Measurements from ENCODE around the gene NR3C2. TPM values are rescaled to one million over a fixed set of nuclear protein-coding genes. Genes with fewer than 3 reads are reported as not detected.

The NR3C2 gene
- total RNA-seq, 1 experiment from 2014 or later, result not detected

- no peaks in the 10 kb centered on the region for H3K27me3 ChIP-seq
- H3K36me3 ChIP-seq, result no peaks in the 10 kb centered on the region
- H3K9me3 ChIP-seq, result no peaks in the 10 kb centered on the region
- H3K4me3 ChIP-seq, result no peak overlapping the region
- no peak for DNase-seq
These were observed 139.8 kb downstream of the NR3C2 start for GRCh38 chr4:148302416-148302815.

- no peak overlapping the region for H3K4me3 ChIP-seq
- DNase-seq, result no peak
- no peaks in the 10 kb centered on the region for H3K36me3 ChIP-seq
- no peaks in the 10 kb centered on the region for H3K27me3 ChIP-seq
- H3K9me3 ChIP-seq, result no peaks in the 10 kb centered on the region
These were observed 141.3 kb downstream of the NR3C2 start for GRCh38 chr4:148300877-148301276.

GRCh38 chr4:148299337-148299736 is 142.9 kb downstream of the NR3C2 start:
- no peak for DNase-seq
- H3K4me3 ChIP-seq, result no peak overlapping the region
- no peaks in the 10 kb centered on the region for H3K36me3 ChIP-seq
- H3K9me3 ChIP-seq, result no peaks in the 10 kb centered on the region
- no peaks in the 10 kb centered on the region for H3K27me3 ChIP-seq

GRCh38 chr4:148296498-148296897 is 145.7 kb downstream of the NR3C2 start:
- Histone ChIP-seq H3K9me3 (no peaks in the 10 kb centered on the region), H3K27me3 (no peaks in the 10 kb centered on the region), H3K36me3 (no peaks in the 10 kb centered on the region), H3K4me3 (no peak overlapping the region)
- no peak for DNase-seq

- no peak for DNase-seq
- H3K36me3 ChIP-seq, result no peaks in the 10 kb centered on the region
- no peak overlapping the region for H3K4me3 ChIP-seq
- H3K27me3 ChIP-seq, result no peaks in the 10 kb centered on the region
- H3K9me3 ChIP-seq, result no peaks in the 10 kb centered on the region
These were observed 146.6 kb downstream of the NR3C2 start for GRCh38 chr4:148295642-148296041.

- no peak for DNase-seq
- no peak overlapping the region for H3K4me3 ChIP-seq
- H3K9me3 ChIP-seq, result no peaks in the 10 kb centered on the region
- H3K27me3 ChIP-seq, result no peaks in the 10 kb centered on the region
- no peaks in the 10 kb centered on the region for H3K36me3 ChIP-seq
These were observed 148.6 kb downstream of the NR3C2 start for GRCh38 chr4:148293571-148293970.

- Histone ChIP-seq H3K27me3 (no peaks in the 10 kb centered on the region), H3K4me3 (no peak overlapping the region), H3K9me3 (no peaks in the 10 kb centered on the region), H3K36me3 (no peaks in the 10 kb centered on the region)
- no peak for DNase-seq
These were observed 149.5 kb downstream of the NR3C2 start for GRCh38 chr4:148292686-148293085.

- Histone ChIP-seq H3K9me3 (no peaks in the 10 kb centered on the region), H3K4me3 (no peak overlapping the region), H3K27me3 (no peaks in the 10 kb centered on the region), H3K36me3 (no peaks in the 10 kb centered on the region)
- DNase-seq, result no peak
These were observed 152.5 kb downstream of the NR3C2 start for GRCh38 chr4:148289740-148290139.

- Histone ChIP-seq H3K36me3 (no peaks in the 10 kb centered on the region), H3K4me3 (no peak overlapping the region), H3K9me3 (no peaks in the 10 kb centered on the region), H3K27me3 (no peaks in the 10 kb centered on the region)
- no peak for DNase-seq
These were observed 153.8 kb downstream of the NR3C2 start for GRCh38 chr4:148288448-148288847.

- no peaks in the 10 kb centered on the region for H3K9me3 ChIP-seq
- H3K36me3 ChIP-seq, result no peaks in the 10 kb centered on the region
- no peak overlapping the region for H3K4me3 ChIP-seq
- no peak for DNase-seq
- no peaks in the 10 kb centered on the region for H3K27me3 ChIP-seq
These were observed 155.1 kb downstream of the NR3C2 start for GRCh38 chr4:148287111-148287510.

- H3K27me3 ChIP-seq, result no peaks in the 10 kb centered on the region
- no peak overlapping the region for H3K4me3 ChIP-seq
- no peak for DNase-seq
- no peaks in the 10 kb centered on the region for H3K9me3 ChIP-seq
- H3K36me3 ChIP-seq, result no peaks in the 10 kb centered on the region
These were observed 156.2 kb downstream of the NR3C2 start for GRCh38 chr4:148286012-148286411.

- H3K36me3 ChIP-seq, result no peaks in the 10 kb centered on the region
- no peaks in the 10 kb centered on the region for H3K27me3 ChIP-seq
- H3K4me3 ChIP-seq, result no peak overlapping the region
- no peak for DNase-seq
- H3K9me3 ChIP-seq, result no peaks in the 10 kb centered on the region
These were observed 158.5 kb downstream of the NR3C2 start for GRCh38 chr4:148283665-148284064.

GRCh38 chr4:148278310-148278709 is 163.9 kb downstream of the NR3C2 start:
- Histone ChIP-seq H3K36me3 (no peaks in the 10 kb centered on the region), H3K9me3 (no peaks in the 10 kb centered on the region), H3K4me3 (no peak overlapping the region), H3K27me3 (no peaks in the 10 kb centered on the region)
- no peak for DNase-seq

- no peaks in the 10 kb centered on the region for H3K9me3 ChIP-seq
- H3K36me3 ChIP-seq, result no peaks in the 10 kb centered on the region
- no peak overlapping the region for H3K4me3 ChIP-seq
- no peaks in the 10 kb centered on the region for H3K27me3 ChIP-seq
- no peak for DNase-seq
These were observed 166.9 kb downstream of the NR3C2 start for GRCh38 chr4:148275266-148275665.

GRCh38 chr4:148273501-148273986 is 168.7 kb downstream of the NR3C2 start:
- Histone ChIP-seq H3K36me3 (no peaks in the 10 kb centered on the region), H3K27me3 (no peaks in the 10 kb centered on the region), H3K9me3 (no peaks in the 10 kb centered on the region), H3K4me3 (no peak overlapping the region)
- DNase-seq, result peak; percentile 2

GRCh38 chr4:148271166-148271565 is 171.0 kb downstream of the NR3C2 start:
- no peaks in the 10 kb centered on the region for H3K36me3 ChIP-seq
- no peak overlapping the region for H3K4me3 ChIP-seq
- no peaks in the 10 kb centered on the region for H3K27me3 ChIP-seq
- no peaks in the 10 kb centered on the region for H3K9me3 ChIP-seq
- no peak for DNase-seq

GRCh38 chr4:148270630-148271029 is 171.6 kb downstream of the NR3C2 start:
- Histone ChIP-seq H3K4me3 (no peak overlapping the region), H3K27me3 (no peaks in the 10 kb centered on the region), H3K36me3 (no peaks in the 10 kb centered on the region), H3K9me3 (no peaks in the 10 kb centered on the region)
- no peak for DNase-seq

GRCh38 chr4:148268835-148269234 is 173.4 kb downstream of the NR3C2 start:
- no peak for DNase-seq
- no peak overlapping the region for H3K4me3 ChIP-seq
- H3K36me3 ChIP-seq, result no peaks in the 10 kb centered on the region
- H3K9me3 ChIP-seq, result no peaks in the 10 kb centered on the region
- H3K27me3 ChIP-seq, result no peaks in the 10 kb centered on the region

- no peaks in the 10 kb centered on the region for H3K36me3 ChIP-seq
- no peak overlapping the region for H3K4me3 ChIP-seq
- no peak for DNase-seq
- H3K9me3 ChIP-seq, result no peaks in the 10 kb centered on the region
- H3K27me3 ChIP-seq, result no peaks in the 10 kb centered on the region
These were observed 175.3 kb downstream of the NR3C2 start for GRCh38 chr4:148266921-148267320.
